CD4-positive, alpha-beta memory T cell (primary cell): ENCODE data around the gene GRB2. TPM values are rescaled to one million over a fixed set of nuclear protein-coding genes. Genes with fewer than 3 reads are reported as not detected.
A peak's percentile ranks its signal among the peaks of the same experiment; 100 is the strongest.

Experiments
- CTCF ChIA-PET: fragments of 350-600 bp; sonication (Branson Sonifier 250); formaldehyde crosslinking; loops from one replicate; lab custom pipeline; 2021; ENCODE audit warnings: inconsistent platforms; ENCODE audit not compliant: partially characterized antibody; lab: Charles Lee
- POLR2A ChIA-PET: fragments of 350-600 bp; sonication (Branson Sonifier 250); formaldehyde crosslinking; loops from one replicate; lab custom pipeline; 2021; ENCODE audit not compliant: partially characterized antibody; lab: Charles Lee
- DNase-seq, 5 donors: peaks; one replicate each; pipeline versions ENCODE4 v3.0.0 to v3.0.0-alpha.2; 2020 to 2022; ENCODE audit warnings: mixed read lengths in 1 of 5
- H3K27ac ChIP-seq: one replicate; pipeline ENCODE4 v1.7.0; 2013; ENCODE audit warnings: low read depth, low read length
- H3K27me3 ChIP-seq: 2 replicates; pipeline ENCODE4 v1.7.0; 2013; ENCODE audit warnings: mild to moderate bottlenecking, low read length, moderate library complexity; ENCODE audit not compliant: insufficient read depth
- H3K36me3 ChIP-seq: 2 replicates; pipeline ENCODE4 v1.7.0; 2013; ENCODE audit warnings: mild to moderate bottlenecking, low read length, moderate library complexity; ENCODE audit not compliant: insufficient read depth
- H3K4me1 ChIP-seq: 2 replicates; pipeline ENCODE4 v1.7.0; 2013; ENCODE audit warnings: mild to moderate bottlenecking, low read length, moderate library complexity; ENCODE audit not compliant: insufficient read depth
- H3K4me3 ChIP-seq, 2 donors: one replicate each; pipeline ENCODE4 v1.7.0; 2013; ENCODE audit warnings: low read length in 2 of 2, mild to moderate bottlenecking in 1 of 2
- H3K9me3 ChIP-seq, 2 donors: one replicate each; pipeline ENCODE4 v1.7.0; 2013; ENCODE audit warnings: low read length in 2 of 2, control low read depth in 1 of 2; ENCODE audit not compliant: control insufficient read depth in 1 of 2
- H3K27ac Mint-ChIP-seq, 7 donors: one replicate each; pipeline ENCODE4 v1.8.0; 2020 to 2021; ENCODE audit warnings: mixed read lengths in 7 of 7, mild to moderate bottlenecking in 6 of 7, inconsistent platforms in 3 of 7, moderate library complexity in 3 of 7
- H3K27me3 Mint-ChIP-seq, 2 donors: one replicate each; pipeline ENCODE4 v1.8.0; 2020 to 2021; ENCODE audit warnings: mixed read lengths in 2 of 2
- H3K36me3 Mint-ChIP-seq, 2 donors: one replicate each; pipeline ENCODE4 v1.8.0; 2020 to 2021; ENCODE audit warnings: mixed read lengths in 2 of 2, inconsistent platforms in 1 of 2, mild to moderate bottlenecking in 1 of 2
- H3K4me1 Mint-ChIP-seq, 4 donors: one replicate each; pipeline ENCODE4 v1.8.0; 2020 to 2021; ENCODE audit warnings: mixed read lengths in 4 of 4, mild to moderate bottlenecking in 1 of 4
- H3K4me3 Mint-ChIP-seq, 8 donors: one replicate each; pipeline ENCODE4 v1.8.0; 2020 to 2021; ENCODE audit warnings: mixed read lengths in 8 of 8, mild to moderate bottlenecking in 7 of 8, moderate library complexity in 6 of 8, inconsistent platforms in 3 of 8
- H3K9me3 Mint-ChIP-seq, 8 donors: one replicate each; pipeline ENCODE4 v1.8.0; 2020 to 2021; ENCODE audit warnings: mixed read lengths in 8 of 8, mild to moderate bottlenecking in 5 of 8, inconsistent platforms in 3 of 8, moderate library complexity in 1 of 8
- intact Hi-C: fragments of 100-400 bp; cut with micrococcal nuclease; formaldehyde crosslinking; loops from one replicate; pipeline ENCODE4 v1.15.1; 2023
- polyA plus RNA-seq, 2 donors: library from polyadenylated mRNA; unstranded; fragments of 300-500 nt; fragmentation: Illumina TruSeq; gene quantifications; one replicate each; pipeline ENCODE4 v1.2.3, GENCODE V29; 2021
- total RNA-seq, 2 experiments: library from RNA; stranded (reverse); gene quantifications; one replicate each; pipeline ENCODE4 v1.2.3, GENCODE V29; 2021

GRB2 gene
- total and polyA plus RNA-seq, 4 experiments from 2014 or later: 129 to 155 (median 132) TPM

- no peak overlapping the region for H3K4me3 ChIP-seq
- peak overlapping the region in 6 of 8 donors; percentile 41 to 90 (median 68) for H3K4me3 Mint-ChIP-seq
- intact Hi-C loops: no loop called here
These were observed 60.8 kb downstream of the GRB2 start for GRCh38 chr17:75344666-75345065.

GRCh38 chr17:75342996-75343395, 62.5 kb downstream of the GRB2 start:
- CTCF ChIA-PET: interaction anchor here (1.4 kb wide), 1 partner anchor 37 kb away, joined by 3 read pairs; no protein-coding TSS in a partner anchor

More at GRCh38 chr17:75344666-75345065, 60.8 kb downstream of the GRB2 start:
- Mint-ChIP-seq H3K4me1 (peaks cover 66 to 97% (median 86%) of the 10 kb centered on the region in 4 donors), H3K27ac (peak overlapping the region; percentile 10 to 89 (median 77)), H3K36me3 (peaks cover 2 to 4% of the 10 kb centered on the region in 2 donors), H3K27me3 (no peaks in the 10 kb centered on the region), H3K9me3 (peaks cover 0 to 2% (median 0%) of the 10 kb centered on the region in 8 donors)
- Histone ChIP-seq H3K9me3 (no peaks in the 10 kb centered on the region), H3K36me3 (no peaks in the 10 kb centered on the region), H3K4me1 (peaks cover 98% of the 10 kb centered on the region), H3K27me3 (no peaks in the 10 kb centered on the region), H3K27ac (no peak overlapping the region)
- DNase-seq: peak in 1 of 5 donors; percentile 48
- ChIA-PET CTCF (interaction anchor here (0.6 to 1.9 kb wide), 10 partner anchors 9 to 516 kb away, joined by 3 to 12 read pairs (median 4); no protein-coding TSS in a partner anchor), POLR2A (interaction anchor here (0.5 to 2.3 kb wide), 10 partner anchors 16 to 230 kb away, joined by 3 to 6 read pairs (median 4); partner anchors contain the start of genes GRB2, MIF4GD and SLC25A19)

DNA sequence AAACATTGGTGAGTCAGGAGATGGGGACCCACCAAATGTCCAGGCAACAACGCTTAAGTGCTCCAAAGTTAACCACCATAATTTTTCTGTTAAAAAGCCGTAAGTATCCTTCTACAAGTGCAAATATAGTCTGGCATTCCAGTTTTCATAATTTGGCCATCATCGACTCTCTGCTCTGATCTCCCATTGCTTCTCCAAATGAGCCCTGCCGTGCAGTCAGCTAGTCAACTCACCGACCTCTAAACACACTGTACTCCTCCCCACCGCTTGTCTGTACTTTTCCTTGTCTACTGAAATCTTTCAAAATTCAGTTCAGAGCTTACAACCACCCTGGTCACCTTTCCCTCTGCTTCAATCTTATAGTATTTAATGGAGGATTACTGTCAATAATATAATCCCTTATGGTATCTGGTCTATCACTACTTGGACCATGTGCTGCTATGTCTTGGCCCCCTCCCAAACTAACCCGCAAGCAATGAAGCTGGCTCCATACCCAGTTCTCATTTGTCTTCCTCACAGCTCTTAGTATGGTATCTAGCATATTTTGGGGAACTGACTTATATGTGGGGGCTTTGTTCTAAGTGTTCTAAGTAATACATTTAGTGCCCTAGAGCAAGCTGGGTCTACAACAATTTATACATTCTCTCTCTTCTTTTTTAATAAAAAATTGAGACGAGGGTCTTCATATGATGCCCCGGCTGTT, 63.5 kb downstream of the GRB2 start:
- peaks cover 0 to 2% (median 0%) of the 10 kb centered on the region in 8 donors for H3K9me3 Mint-ChIP-seq
- peak overlapping the region in 7 of 8 donors; percentile 8 to 55 (median 24) for H3K4me3 Mint-ChIP-seq
- peaks cover 56 to 89% (median 75%) of the 10 kb centered on the region in 4 donors for H3K4me1 Mint-ChIP-seq
- H3K27me3 ChIP-seq: no peaks in the 10 kb centered on the region
- H3K36me3 Mint-ChIP-seq: peaks cover 0 to 4% of the 10 kb centered on the region in 2 donors
- CTCF ChIA-PET: interaction anchor here (0.5 to 1.4 kb wide), 3 partner anchors 17 to 70 kb away, joined by 3 read pairs; no protein-coding TSS in a partner anchor
- no peaks in the 10 kb centered on the region for H3K36me3 ChIP-seq
- H3K9me3 ChIP-seq: no peaks in the 10 kb centered on the region
- H3K4me3 ChIP-seq: no peak overlapping the region
- intact Hi-C loops: no loop called here
- no peaks in the 10 kb centered on the region for H3K27me3 Mint-ChIP-seq
- peak overlapping the region; percentile 56 to 94 (median 82) for H3K27ac Mint-ChIP-seq
- POLR2A ChIA-PET: interaction anchor here (1.2 to 2.4 kb wide), 2 partner anchors 20 to 51 kb away, joined by 4 to 9 read pairs; no protein-coding TSS in a partner anchor
- no peak overlapping the region for H3K27ac ChIP-seq
- H3K4me1 ChIP-seq: peaks cover 94% of the 10 kb centered on the region
- DNase-seq: no peak

More at GRCh38 chr17:75342996-75343395, 62.5 kb downstream of the GRB2 start:
- Mint-ChIP-seq H3K4me1 (peaks cover 64 to 94% (median 82%) of the 10 kb centered on the region in 4 donors), H3K27me3 (no peaks in the 10 kb centered on the region), H3K27ac (peak overlapping the region; percentile 75 to 92 (median 88)), H3K36me3 (peaks cover 0 to 4% of the 10 kb centered on the region in 2 donors), H3K9me3 (peaks cover 0 to 2% (median 0%) of the 10 kb centered on the region in 8 donors), H3K4me3 (peak overlapping the region in 7 of 8 donors; percentile 78 to 94 (median 83))
- intact Hi-C loops: no loop called here
- Histone ChIP-seq H3K4me3 (no peak overlapping the region), H3K27me3 (no peaks in the 10 kb centered on the region), H3K27ac (no peak overlapping the region), H3K4me1 (peaks cover 96% of the 10 kb centered on the region), H3K9me3 (no peaks in the 10 kb centered on the region), H3K36me3 (no peaks in the 10 kb centered on the region)
- POLR2A ChIA-PET: interaction anchor here (1.4 to 2.4 kb wide), 3 partner anchors 21 to 54 kb away, joined by 4 to 9 read pairs (median 6); partner anchors contain the start of gene SLC25A19
- no peak for DNase-seq

- ChIA-PET POLR2A (interaction anchor here (1.6 kb wide), 1 partner anchor 65 kb away, joined by 6 read pairs; the partner anchor contains the start of gene GRB2), CTCF (interaction anchor here (0.8 to 1.4 kb wide), 4 partner anchors 8 to 39 kb away, joined by 3 to 4 read pairs (median 3); no protein-coding TSS in a partner anchor)
- Histone ChIP-seq H3K36me3 (no peaks in the 10 kb centered on the region), H3K9me3 (no peaks in the 10 kb centered on the region), H3K27me3 (no peaks in the 10 kb centered on the region), H3K4me3 (no peak overlapping the region), H3K4me1 (peaks cover 94% of the 10 kb centered on the region), H3K27ac (no peak overlapping the region)
- Mint-ChIP-seq H3K4me1 (peaks cover 58 to 92% (median 75%) of the 10 kb centered on the region in 4 donors), H3K9me3 (peaks cover 0 to 2% (median 0%) of the 10 kb centered on the region in 8 donors), H3K4me3 (peak overlapping the region in 4 of 8 donors; percentile 4 to 74 (median 39)), H3K36me3 (peaks cover 0 to 4% of the 10 kb centered on the region in 2 donors), H3K27ac (peak overlapping the region; percentile 65 to 92 (median 75)), H3K27me3 (no peaks in the 10 kb centered on the region)
- intact Hi-C loops: no loop called here
- no peak for DNase-seq
These were observed 64.8 kb downstream of the GRB2 start for GRCh38 chr17:75340631-75341030.

- Histone ChIP-seq H3K9me3 (no peaks in the 10 kb centered on the region), H3K27ac (no peak overlapping the region), H3K4me3 (no peak overlapping the region), H3K36me3 (no peaks in the 10 kb centered on the region), H3K4me1 (peaks cover 94% of the 10 kb centered on the region), H3K27me3 (no peaks in the 10 kb centered on the region)
- Mint-ChIP-seq H3K4me1 (peaks cover 58 to 92% (median 75%) of the 10 kb centered on the region in 4 donors), H3K27me3 (no peaks in the 10 kb centered on the region), H3K36me3 (peaks cover 0 to 4% of the 10 kb centered on the region in 2 donors), H3K9me3 (peaks cover 0 to 2% (median 0%) of the 10 kb centered on the region in 8 donors), H3K4me3 (peak overlapping the region in 6 of 8 donors; percentile 34 to 86 (median 60)), H3K27ac (peak overlapping the region; percentile 21 to 92 (median 77))
- POLR2A ChIA-PET: interaction anchor here (1.6 kb wide), 1 partner anchor 66 kb away, joined by 6 read pairs; the partner anchor contains the start of gene GRB2
- intact Hi-C loops: no loop called here
- DNase-seq: no peak
- CTCF ChIA-PET: interaction anchor here (1.2 kb wide), 1 partner anchor 40 kb away, joined by 3 read pairs; no protein-coding TSS in a partner anchor
These were observed 65.5 kb downstream of the GRB2 start for GRCh38 chr17:75339971-75340370.

GRCh38 chr17:75338335-75338734, 67.1 kb downstream of the GRB2 start:
- Mint-ChIP-seq H3K9me3 (peaks cover 0 to 2% (median 0%) of the 10 kb centered on the region in 8 donors), H3K4me3 (peak overlapping the region; percentile 49 to 86 (median 74)), H3K4me1 (peaks cover 54 to 84% (median 68%) of the 10 kb centered on the region in 4 donors), H3K27me3 (no peaks in the 10 kb centered on the region), H3K36me3 (peaks cover 0 to 4% of the 10 kb centered on the region in 2 donors), H3K27ac (peak overlapping the region; percentile 21 to 91 (median 76))
- no peaks in the 10 kb centered on the region for H3K36me3 ChIP-seq
- H3K4me1 ChIP-seq: peaks cover 86% of the 10 kb centered on the region
- peak in 4 of 5 donors; percentile 27 to 38 (median 30) for DNase-seq
- peak overlapping the region; percentile 22 for H3K27ac ChIP-seq
- H3K4me3 ChIP-seq: no peak overlapping the region
- intact Hi-C loops: no loop called here
- no peaks in the 10 kb centered on the region for H3K27me3 ChIP-seq
- ChIA-PET POLR2A (interaction anchor here (0.8 to 2.6 kb wide), 8 partner anchors 10 to 68 kb away, joined by 3 to 10 read pairs (median 4); partner anchors contain the start of genes MIF4GD and SLC25A19), CTCF (interaction anchor here (1.0 to 4.0 kb wide), 8 partner anchors 10 to 224 kb away, joined by 3 to 38 read pairs (median 6); partner anchors contain the start of gene GRB2)
- H3K9me3 ChIP-seq: no peaks in the 10 kb centered on the region
